Measurements from ENCODE around the gene SLC13A4. TPM values are rescaled to one million over a fixed set of nuclear protein-coding genes. Genes with fewer than 3 reads are reported as not detected.

SLC13A4 gene
- total RNA-seq, 5 donors from 2014 or later (not counting 1 experiment from before 2014, with no cell fraction given), result not detected

- peaks cover 30 to 36% of the 10 kb centered on the region in 2 donors for H3K27me3 Mint-ChIP-seq
- POLR2A ChIA-PET, result no interaction called here
- Histone ChIP-seq H3K4me3 (ENCODE audit: control insufficient read depth in 1 of 2, extremely low read depth in 1 of 2, low read length in 1 of 2) (no peak overlapping the region), H3K27me3 (replicated peaks in 1 of 2; ENCODE audit: control insufficient read depth in 2 of 2, extremely low read depth in 1 of 2, insufficient read depth in 2 of 2, low read length in 1 of 2) (peaks cover 0 to 22% of the 10 kb centered on the region in 2 experiments), H3K27ac (ENCODE audit: low read length) (no peak overlapping the region), H3K9me3 (no peaks in the 10 kb centered on the region), H3K36me3 (ENCODE audit: control insufficient read depth in 2 of 2, extremely low read depth in 1 of 2, insufficient read depth in 1 of 2, low read length in 1 of 2) (no peaks in the 10 kb centered on the region), H3K4me1 (ENCODE audit: control insufficient read depth in 1 of 2, extremely low read depth in 1 of 2, insufficient read depth in 2 of 2, low read length in 2 of 2) (no peaks in the 10 kb centered on the region)
- no peak overlapping the region for H3K4me3 Mint-ChIP-seq
- CTCF ChIA-PET, result no interaction called here
- WGBS (ENCODE audit: insufficient coverage), result 86% methylated on average over 11 of the region's 11 CpGs
- H3K27ac Mint-ChIP-seq, result no peak overlapping the region
- H3K36me3 Mint-ChIP-seq, result no peaks in the 10 kb centered on the region
- ATAC-seq (replicated peaks in 1 of 4) (no peak), DNase-seq (no peak)
- no peaks in the 10 kb centered on the region for H3K4me1 Mint-ChIP-seq
- H3K9me3 Mint-ChIP-seq, result no peaks in the 10 kb centered on the region
These were observed 27.4 kb upstream of the SLC13A4 start for GRCh38 chr7:135755351-135755753.

DNA sequence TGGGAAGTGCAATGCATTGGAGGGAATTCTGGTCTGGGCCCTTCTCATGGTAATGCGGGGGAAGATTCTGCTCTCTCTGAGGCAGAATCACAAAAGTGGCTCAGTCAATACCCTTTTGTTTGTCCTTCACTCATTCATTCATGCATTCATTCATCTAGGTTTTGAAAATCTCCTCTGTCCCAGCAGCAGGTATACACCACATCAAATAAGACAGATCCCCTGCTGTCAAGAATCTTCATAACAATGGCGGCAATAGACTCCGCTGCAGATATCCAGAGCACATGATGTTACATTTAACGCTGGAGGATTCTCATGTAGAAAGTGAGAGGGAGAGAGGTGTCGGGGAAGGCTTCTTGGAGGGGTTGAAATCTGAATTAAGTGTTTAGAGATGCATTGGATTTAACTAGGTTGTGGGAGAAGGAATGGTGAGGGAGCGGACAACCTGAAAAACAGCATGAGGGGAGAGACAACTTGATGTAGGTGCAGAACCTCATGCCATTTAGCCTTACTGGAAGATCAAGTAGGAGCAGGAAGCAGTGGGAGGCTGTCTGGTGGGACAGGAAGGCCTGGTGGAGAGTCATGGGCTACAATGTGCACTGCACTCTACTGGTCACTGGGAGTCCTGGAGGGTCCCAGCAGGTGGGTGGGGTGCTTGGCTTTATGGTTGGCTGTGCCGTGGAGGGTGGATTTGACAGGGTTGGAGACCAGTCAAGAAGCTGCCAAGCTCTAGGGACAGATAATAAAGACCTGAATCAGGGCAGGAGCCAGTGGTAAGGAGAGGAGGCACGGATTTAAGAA lies 25.8 kb upstream of the SLC13A4 start:
- no peak overlapping the region for H3K4me3 ChIP-seq (ENCODE audit: control insufficient read depth in 1 of 2, extremely low read depth in 1 of 2, low read length in 1 of 2)
- H3K36me3 ChIP-seq (ENCODE audit: control insufficient read depth in 2 of 2, extremely low read depth in 1 of 2, insufficient read depth in 1 of 2, low read length in 1 of 2), result no peaks in the 10 kb centered on the region
- POLR2A ChIA-PET, result no interaction called here
- no peak for DNase-seq
- CTCF ChIA-PET, result no interaction called here
- Mint-ChIP-seq H3K27ac (no peak overlapping the region), H3K36me3 (no peaks in the 10 kb centered on the region), H3K27me3 (peaks cover 23 to 28% of the 10 kb centered on the region in 2 donors), H3K4me1 (no peaks in the 10 kb centered on the region), H3K9me3 (no peaks in the 10 kb centered on the region), H3K4me3 (no peak overlapping the region)
- no peak overlapping the region for H3K27ac ChIP-seq (ENCODE audit: low read length)
- peaks cover 0 to 26% of the 10 kb centered on the region in 2 experiments for H3K27me3 ChIP-seq (replicated peaks in 1 of 2; ENCODE audit: control insufficient read depth in 2 of 2, extremely low read depth in 1 of 2, insufficient read depth in 2 of 2, low read length in 1 of 2)
- WGBS (ENCODE audit: insufficient coverage), result 75% methylated on average over 6 of the region's 8 CpGs
- no peaks in the 10 kb centered on the region for H3K9me3 ChIP-seq
- H3K4me1 ChIP-seq (ENCODE audit: control insufficient read depth in 1 of 2, extremely low read depth in 1 of 2, insufficient read depth in 2 of 2, low read length in 2 of 2), result no peaks in the 10 kb centered on the region
- no peak for ATAC-seq (replicated peaks in 1 of 4)

- H3K27ac Mint-ChIP-seq, result no peak within 1 kb of the TSS
These were observed 20.8 kb upstream of the SLC13A4 start, which contains the start of gene FAM180A for GRCh38 chr7:135748770-135749169. Gene FAM180A, minus strand, starts transcription at chr7:135748813. Its CDS starts 233 bp downstream, at chr7:135748580.

GRCh38 chr7:135747366-135747765 lies 19.4 kb upstream of the SLC13A4 start:
- no peak overlapping the region for H3K27ac Mint-ChIP-seq
- ATAC-seq (replicated peaks in 1 of 4) (no peak), DNase-seq (no peak)
- no peaks in the 10 kb centered on the region for H3K4me1 ChIP-seq (ENCODE audit: control insufficient read depth in 1 of 2, extremely low read depth in 1 of 2, insufficient read depth in 2 of 2, low read length in 2 of 2)
- POLR2A ChIA-PET, result no interaction called here
- H3K4me1 Mint-ChIP-seq, result no peaks in the 10 kb centered on the region
- H3K36me3 ChIP-seq (ENCODE audit: control insufficient read depth in 2 of 2, extremely low read depth in 1 of 2, insufficient read depth in 1 of 2, low read length in 1 of 2), result no peaks in the 10 kb centered on the region
- no peak overlapping the region for H3K4me3 Mint-ChIP-seq
- H3K4me3 ChIP-seq (ENCODE audit: control insufficient read depth in 1 of 2, extremely low read depth in 1 of 2, low read length in 1 of 2), result no peak overlapping the region
- H3K9me3 ChIP-seq, result no peaks in the 10 kb centered on the region
- WGBS (ENCODE audit: insufficient coverage), result 84% methylated on average over 5 of the region's 8 CpGs
- no peak overlapping the region for H3K27ac ChIP-seq (ENCODE audit: low read length)
- peaks cover 6 to 19% of the 10 kb centered on the region in 2 donors for H3K27me3 Mint-ChIP-seq
- no peaks in the 10 kb centered on the region for H3K9me3 Mint-ChIP-seq
- peaks cover 0 to 7% of the 10 kb centered on the region in 2 experiments for H3K27me3 ChIP-seq (replicated peaks in 1 of 2; ENCODE audit: control insufficient read depth in 2 of 2, extremely low read depth in 1 of 2, insufficient read depth in 2 of 2, low read length in 1 of 2)
- CTCF ChIA-PET, result no interaction called here
- H3K36me3 Mint-ChIP-seq, result no peaks in the 10 kb centered on the region

More at GRCh38 chr7:135748770-135749169, 20.8 kb upstream of the SLC13A4 start, which contains the start of gene FAM180A:
- no peak within 1 kb of the TSS for H3K4me3 ChIP-seq (ENCODE audit: control insufficient read depth in 1 of 2, extremely low read depth in 1 of 2, low read length in 1 of 2)
- peaks cover 0 to 13% of the 10 kb centered on the region in 2 experiments for H3K27me3 ChIP-seq (replicated peaks in 1 of 2; ENCODE audit: control insufficient read depth in 2 of 2, extremely low read depth in 1 of 2, insufficient read depth in 2 of 2, low read length in 1 of 2)
- ChIA-PET CTCF (no interaction called here), POLR2A (no interaction called here)
- H3K4me3 Mint-ChIP-seq, result no peak within 1 kb of the TSS
- H3K36me3 Mint-ChIP-seq, result no peaks in the 10 kb centered on the region
- no peaks in the 10 kb centered on the region for H3K9me3 ChIP-seq
- no peaks in the 10 kb centered on the region for H3K4me1 ChIP-seq (ENCODE audit: control insufficient read depth in 1 of 2, extremely low read depth in 1 of 2, insufficient read depth in 2 of 2, low read length in 2 of 2)
- WGBS (ENCODE audit: insufficient coverage), result 90% methylated on average over 10 of the region's 11 CpGs
- H3K9me3 Mint-ChIP-seq, result no peaks in the 10 kb centered on the region
- no peaks in the 10 kb centered on the region for H3K4me1 Mint-ChIP-seq
- DNase-seq (no peak), ATAC-seq (replicated peaks in 1 of 4) (no peak)
- no peak within 1 kb of the TSS for H3K27ac ChIP-seq (ENCODE audit: low read length)
- H3K36me3 ChIP-seq (ENCODE audit: control insufficient read depth in 2 of 2, extremely low read depth in 1 of 2, insufficient read depth in 1 of 2, low read length in 1 of 2), result no peaks in the 10 kb centered on the region
- peaks cover 6 to 22% of the 10 kb centered on the region in 2 donors for H3K27me3 Mint-ChIP-seq

GRCh38 chr7:135745703-135746312 lies 17.8 kb upstream of the SLC13A4 start:
- CTCF ChIA-PET, result no interaction called here
- Mint-ChIP-seq H3K27ac (no peak overlapping the region), H3K9me3 (no peaks in the 10 kb centered on the region), H3K27me3 (peaks cover 10 to 22% of the 10 kb centered on the region in 2 donors), H3K4me1 (no peaks in the 10 kb centered on the region), H3K36me3 (no peaks in the 10 kb centered on the region), H3K4me3 (no peak overlapping the region)
- H3K4me3 ChIP-seq (ENCODE audit: control insufficient read depth in 1 of 2, extremely low read depth in 1 of 2, low read length in 1 of 2), result no peak overlapping the region
- POLR2A ChIA-PET, result no interaction called here
- ATAC-seq (replicated peaks in 1 of 4) (no peak), DNase-seq (no peak)
- no peaks in the 10 kb centered on the region for H3K4me1 ChIP-seq (ENCODE audit: control insufficient read depth in 1 of 2, extremely low read depth in 1 of 2, insufficient read depth in 2 of 2, low read length in 2 of 2)
- no peaks in the 10 kb centered on the region for H3K36me3 ChIP-seq (ENCODE audit: control insufficient read depth in 2 of 2, extremely low read depth in 1 of 2, insufficient read depth in 1 of 2, low read length in 1 of 2)
- WGBS (ENCODE audit: insufficient coverage), result 84% methylated on average over 5 of the region's 9 CpGs
- peaks cover 0 to 10% of the 10 kb centered on the region in 2 experiments for H3K27me3 ChIP-seq (replicated peaks in 1 of 2; ENCODE audit: control insufficient read depth in 2 of 2, extremely low read depth in 1 of 2, insufficient read depth in 2 of 2, low read length in 1 of 2)
- H3K9me3 ChIP-seq, result no peaks in the 10 kb centered on the region
- H3K27ac ChIP-seq (ENCODE audit: low read length), result no peak overlapping the region

- Histone ChIP-seq H3K27me3 (replicated peaks in 1 of 2; ENCODE audit: control insufficient read depth in 2 of 2, extremely low read depth in 1 of 2, insufficient read depth in 2 of 2, low read length in 1 of 2) (peaks cover 0 to 10% of the 10 kb centered on the region in 2 experiments), H3K4me3 (ENCODE audit: control insufficient read depth in 1 of 2, extremely low read depth in 1 of 2, low read length in 1 of 2) (no peak overlapping the region), H3K36me3 (ENCODE audit: control insufficient read depth in 2 of 2, extremely low read depth in 1 of 2, insufficient read depth in 1 of 2, low read length in 1 of 2) (no peaks in the 10 kb centered on the region), H3K27ac (ENCODE audit: low read length) (no peak overlapping the region), H3K9me3 (no peaks in the 10 kb centered on the region), H3K4me1 (ENCODE audit: control insufficient read depth in 1 of 2, extremely low read depth in 1 of 2, insufficient read depth in 2 of 2, low read length in 2 of 2) (no peaks in the 10 kb centered on the region)
- peaks cover 10 to 22% of the 10 kb centered on the region in 2 donors for H3K27me3 Mint-ChIP-seq
- 86% methylated on average over 7 of the region's 8 CpGs for WGBS (ENCODE audit: insufficient coverage)
- ChIA-PET POLR2A (no interaction called here), CTCF (interaction anchor here in 1 of 2 donors (0.6 kb wide), 1 partner anchor 1843 kb away, joined by 4 read pairs; no protein-coding TSS in a partner anchor)
- no peak for ATAC-seq (replicated peaks in 1 of 4)
- no peak for DNase-seq
- H3K9me3 Mint-ChIP-seq, result no peaks in the 10 kb centered on the region
- H3K4me3 Mint-ChIP-seq, result no peak overlapping the region
- no peaks in the 10 kb centered on the region for H3K36me3 Mint-ChIP-seq
- H3K4me1 Mint-ChIP-seq, result no peaks in the 10 kb centered on the region
- H3K27ac Mint-ChIP-seq, result no peak overlapping the region
These were observed 17.1 kb upstream of the SLC13A4 start for GRCh38 chr7:135744938-135745702.

Measured in T-cell (primary cell).